GM19043 (cell line): Measurements from ENCODE around the gene ARF5.

Source experiments
- ATAC-seq: cut with Tn5 transposase; IDR thresholded peaks from one replicate; pipeline ENCODE4 v1.9.1; 2021; ENCODE audit warnings: low read depth; ENCODE audit not compliant: unreplicated experiment

The ARF5 gene

DNA sequence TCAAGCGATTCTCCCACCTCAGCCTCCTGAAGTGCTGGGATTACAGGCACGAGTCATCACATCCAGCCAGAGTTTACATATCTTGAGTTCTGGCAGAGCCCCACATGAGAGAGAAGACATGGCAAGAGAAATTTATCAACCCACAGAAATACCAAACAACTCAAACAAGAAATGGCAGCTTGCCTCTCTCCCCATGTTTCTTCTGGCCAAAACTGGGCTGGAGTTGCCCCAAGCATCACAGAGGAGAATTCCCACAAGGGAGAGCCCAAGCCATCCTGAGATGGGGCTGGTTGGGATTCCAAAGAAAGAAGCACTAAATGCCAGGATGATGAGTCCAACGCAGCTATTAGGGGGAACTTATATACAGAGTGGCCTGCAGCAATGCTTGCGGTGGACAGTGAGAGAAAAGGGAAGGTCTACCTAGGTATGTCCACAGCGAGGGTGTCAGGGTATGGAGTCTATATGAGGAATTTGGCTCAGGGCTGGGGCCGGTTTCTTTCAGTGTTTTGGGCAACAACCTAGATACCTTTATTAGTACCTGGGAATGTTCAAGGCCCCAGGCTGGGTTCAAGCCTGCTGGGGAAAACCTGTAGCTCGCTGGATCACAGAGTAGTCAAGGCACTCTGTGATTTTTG lies 44.2 kb downstream of the ARF5 start:
- no peak for ATAC-seq

DNA sequence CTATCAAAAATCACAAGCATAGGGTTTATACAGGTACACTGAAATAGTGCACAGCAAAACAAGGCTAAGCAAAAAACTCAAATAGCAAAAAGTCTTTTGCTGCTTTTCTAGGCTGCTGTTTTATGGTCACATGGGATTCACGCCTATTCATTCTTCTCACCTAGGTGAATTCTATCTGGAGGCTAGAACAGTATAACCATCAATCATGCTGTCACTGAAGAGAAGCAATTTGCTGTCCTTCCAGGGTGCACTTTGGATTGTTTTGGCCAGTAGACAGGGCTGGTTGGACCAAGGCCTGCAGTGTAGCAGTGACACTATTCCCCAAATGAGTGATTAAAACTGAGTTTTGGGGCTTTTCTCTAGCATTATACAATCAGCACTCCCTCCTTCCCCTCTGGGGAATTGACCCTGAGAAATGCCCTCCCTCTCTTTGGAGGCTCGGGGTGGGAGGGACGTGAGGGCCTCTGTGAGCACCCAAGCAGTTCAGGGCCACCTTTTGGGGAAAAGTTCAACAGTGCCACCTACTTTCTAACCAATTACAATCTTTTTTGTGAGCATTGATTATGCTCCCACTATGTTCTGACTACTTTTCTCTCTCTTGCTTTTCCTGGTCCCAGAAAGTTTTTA lies 47.6 kb downstream of the ARF5 start:
- no peak for ATAC-seq

DNA sequence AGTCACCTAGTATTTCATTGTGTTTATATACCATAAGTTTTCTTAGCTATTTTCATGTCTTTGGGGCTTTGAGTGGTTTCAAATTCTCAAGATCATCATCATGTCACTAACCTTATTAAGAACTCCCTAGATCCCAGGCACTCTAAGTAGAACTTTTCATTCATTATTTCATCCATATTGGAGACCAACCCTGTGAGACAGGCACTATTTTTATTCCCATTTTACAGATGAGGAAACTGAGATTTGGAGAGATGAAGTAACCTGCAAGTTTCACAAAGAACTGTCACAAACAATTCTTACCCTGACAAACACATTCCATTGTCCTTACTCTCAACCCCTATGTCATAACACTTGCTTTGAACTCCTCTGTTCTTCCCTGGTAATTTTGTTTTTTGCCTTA lies 50.0 kb downstream of the ARF5 start:
- ATAC-seq: no peak
